ENCODE data around the gene NT5E. TPM values are rescaled to one million over a fixed set of nuclear protein-coding genes. Genes with fewer than 3 reads are reported as not detected.

NT5E gene
- total RNA-seq, 1 donor from 2014 or later = 140 TPM

- DNase-seq (ENCODE audit: extremely low read depth, low read depth, low spot score) = no peak
These were observed 9.5 kb downstream of the NT5E start for GRCh38 chr6:85459224-85459901.

DNA sequence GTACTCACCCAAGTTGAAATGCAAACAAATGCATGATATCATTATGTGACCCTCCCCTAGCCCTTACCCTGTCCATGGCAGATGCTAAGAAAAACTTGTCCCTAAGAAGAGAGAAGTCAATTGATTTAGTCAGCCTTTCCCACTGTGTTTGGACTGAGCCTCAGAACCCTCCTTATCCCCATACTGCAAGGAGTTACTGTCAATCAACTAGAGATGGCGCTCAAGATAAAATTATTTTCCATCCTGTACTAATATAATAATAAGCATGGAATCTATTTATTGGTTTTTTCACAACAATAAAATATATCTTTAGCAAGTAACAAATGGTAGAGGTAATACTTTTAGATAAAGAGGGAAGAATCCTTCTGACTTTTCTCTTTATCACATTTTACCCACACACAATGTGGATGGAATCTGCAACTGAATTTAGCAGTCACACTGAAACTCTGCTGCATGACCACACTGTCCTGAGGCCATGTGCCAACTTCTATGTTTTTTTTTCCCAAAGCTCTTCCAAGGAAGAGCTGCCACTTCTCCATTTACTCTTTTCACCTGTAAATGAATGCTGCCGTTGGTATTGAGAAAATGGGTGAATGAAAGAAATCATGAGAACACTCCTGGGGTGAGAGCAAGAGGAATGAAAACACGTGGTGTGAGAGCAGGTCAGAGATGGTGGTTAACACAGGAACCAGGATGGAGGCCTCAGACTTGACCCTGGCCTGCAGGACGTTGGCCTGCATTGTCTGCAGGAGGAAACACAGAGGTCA is 10.5 kb downstream of the NT5E start:
- no peak for DNase-seq (ENCODE audit: extremely low read depth, low read depth, low spot score)

DNA sequence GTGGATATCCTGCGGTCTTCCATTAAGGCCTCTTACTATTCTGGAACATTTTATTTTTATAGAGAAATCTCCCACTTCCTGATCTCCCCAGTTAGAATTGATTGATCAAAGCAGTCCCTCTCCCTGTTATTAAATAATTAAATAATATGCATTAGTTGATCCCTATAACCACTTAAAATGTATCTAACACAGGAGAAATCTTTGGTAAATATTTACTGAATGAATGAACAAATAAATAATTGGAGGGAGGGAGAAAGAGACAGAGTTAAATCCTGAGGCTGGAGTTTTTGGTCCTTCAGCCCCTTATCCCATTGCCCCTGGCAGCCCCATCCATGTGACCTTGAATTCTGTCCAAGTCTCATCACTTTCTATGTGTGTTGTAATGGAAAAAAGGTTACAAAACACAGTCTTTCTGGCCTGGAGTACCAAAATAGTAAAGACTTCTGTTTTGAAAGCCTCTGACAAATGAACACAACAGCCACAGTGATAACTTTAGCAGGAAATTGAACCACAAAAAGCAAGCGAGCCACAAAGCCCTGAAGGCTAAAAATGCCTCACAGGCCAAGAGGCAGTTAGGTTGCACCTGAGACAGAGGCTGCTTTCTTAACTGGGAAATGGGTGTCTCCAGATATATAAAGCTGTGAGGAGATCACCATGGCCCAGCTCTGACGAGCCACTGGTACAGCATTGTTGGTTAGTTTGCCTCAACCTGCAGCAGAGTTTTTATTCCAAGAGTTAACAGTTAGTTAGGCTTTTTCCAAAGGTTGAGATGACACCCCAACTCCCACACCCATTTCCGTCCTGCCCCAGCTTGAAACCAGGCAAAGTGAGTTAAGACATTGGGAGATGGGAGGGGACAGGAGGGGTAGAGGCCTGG is 11.3 kb downstream of the NT5E start:
- DNase-seq (ENCODE audit: extremely low read depth, low read depth, low spot score) = no peak

GRCh38 chr6:85461798-85462170 is 11.9 kb downstream of the NT5E start:
- DNase-seq (ENCODE audit: extremely low read depth, low read depth, low spot score) = no peak

DNA sequence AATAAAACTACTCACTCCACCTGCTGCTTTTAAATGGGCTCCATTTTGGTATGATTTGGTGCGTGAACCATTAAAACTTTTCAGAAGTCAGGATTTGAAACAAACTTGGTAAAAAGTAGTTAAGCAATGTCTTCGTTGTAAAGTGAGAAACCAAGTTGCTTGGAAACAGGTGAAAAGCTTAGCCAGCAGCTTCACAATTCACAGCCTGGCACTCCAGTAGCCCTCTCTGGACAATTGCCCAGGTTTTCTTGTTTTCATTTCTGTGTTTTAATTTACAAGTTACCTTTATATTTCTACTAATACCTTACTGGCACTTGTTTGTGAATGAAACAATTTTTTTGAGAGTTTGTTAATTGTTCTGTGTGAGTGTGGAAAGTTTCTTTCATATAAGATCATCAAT is 12.8 kb downstream of the NT5E start:
- no peak for DNase-seq (ENCODE audit: extremely low read depth, low read depth, low spot score)

DNA sequence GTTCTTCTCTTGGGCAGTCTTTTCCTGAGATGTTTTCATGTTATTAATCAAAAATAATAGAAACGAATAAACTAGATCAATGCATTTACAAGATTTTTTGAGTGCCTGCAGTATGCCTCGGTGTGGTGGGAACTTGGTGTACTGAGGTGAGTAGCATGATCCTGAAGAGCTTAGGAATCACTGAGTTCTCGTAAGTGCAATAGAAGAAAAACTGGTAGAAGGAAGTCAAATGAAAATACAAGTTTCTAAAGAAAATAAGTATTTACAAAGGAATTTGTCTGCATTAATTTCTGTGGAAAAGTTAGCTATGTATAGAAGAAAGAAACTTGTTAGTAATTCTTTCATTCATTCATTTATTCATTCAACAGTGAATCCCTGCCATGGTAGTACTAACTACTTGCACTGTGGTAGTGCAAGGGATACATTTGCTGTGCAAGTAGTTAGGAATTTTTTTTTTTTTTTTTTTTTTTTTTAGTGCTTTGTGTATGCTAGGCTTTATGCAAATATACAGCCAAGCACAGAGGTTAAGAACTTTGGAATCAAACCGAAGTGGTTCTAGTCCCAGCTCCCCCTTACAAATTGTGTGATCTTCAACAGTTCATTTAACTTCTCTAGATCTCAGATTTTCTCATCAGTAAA is 13.9 kb downstream of the NT5E start:
- no peak for DNase-seq (ENCODE audit: extremely low read depth, low read depth, low spot score)

- peak; percentile 97 for DNase-seq (ENCODE audit: extremely low read depth, low read depth, low spot score)
These were observed 14.4 kb downstream of the NT5E start for GRCh38 chr6:85464260-85464644.

DNA sequence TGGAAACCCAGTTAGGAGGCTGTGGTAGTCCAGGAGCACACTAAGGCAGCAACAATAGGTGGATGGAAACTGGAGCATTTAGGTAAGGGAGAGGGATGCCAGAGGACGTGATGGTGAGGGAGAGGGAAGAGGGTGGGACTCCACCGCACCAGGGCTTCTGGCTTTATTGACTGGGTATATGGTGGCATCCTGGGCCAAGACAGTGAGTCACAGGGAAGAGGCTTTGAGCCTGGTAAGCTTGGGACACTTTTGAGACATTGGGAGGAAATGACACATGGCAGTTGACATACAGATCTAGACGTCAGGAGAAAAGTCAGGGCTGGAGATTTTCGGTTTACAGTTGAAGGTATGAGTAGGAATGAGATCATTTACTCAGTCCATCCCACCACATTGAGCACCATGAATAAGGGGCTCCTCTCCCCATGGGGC is 14.9 kb downstream of the NT5E start:
- DNase-seq (ENCODE audit: extremely low read depth, low read depth, low spot score) = peak; percentile 87

- no peak for DNase-seq (ENCODE audit: extremely low read depth, low read depth, low spot score)
These were observed 15.9 kb downstream of the NT5E start for GRCh38 chr6:85465762-85466161.

GRCh38 chr6:85468326-85468725 is 18.4 kb downstream of the NT5E start:
- DNase-seq (ENCODE audit: extremely low read depth, low read depth, low spot score) = no peak

DNA sequence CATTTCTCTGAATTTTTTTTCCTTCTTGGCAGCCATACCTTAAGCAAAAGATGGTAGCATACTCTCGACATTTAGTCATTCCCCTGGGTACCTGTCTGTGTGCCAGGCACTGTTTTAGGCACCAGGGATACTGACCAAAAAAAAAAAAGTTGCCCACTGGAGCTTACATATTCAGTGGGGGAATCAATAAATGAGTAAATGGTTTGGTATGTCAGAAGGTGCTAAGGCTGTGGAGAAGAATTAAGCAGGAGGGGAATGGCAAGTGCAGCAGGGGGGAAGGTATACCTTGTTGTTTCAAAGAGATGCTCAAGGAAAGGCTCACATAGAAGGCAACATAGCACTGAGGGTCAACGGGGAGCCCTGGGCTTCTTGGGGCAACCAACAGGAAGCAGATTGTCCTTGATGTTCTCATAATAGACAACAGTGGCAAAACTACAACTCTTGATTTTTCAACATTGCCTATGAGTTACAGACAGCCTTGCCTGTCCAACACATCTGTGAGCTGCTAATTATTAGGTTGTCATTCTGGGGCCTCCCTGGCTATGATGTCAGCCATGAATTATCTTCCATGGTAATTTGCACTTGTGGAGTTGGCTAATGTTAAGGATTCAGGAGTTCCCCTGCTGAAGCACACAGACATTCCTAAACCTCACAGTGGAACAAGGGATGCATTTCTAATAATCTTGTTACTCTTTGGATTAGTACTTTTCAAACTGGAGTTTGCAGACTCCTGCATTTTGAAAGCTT is 19.6 kb downstream of the NT5E start:
- no peak for DNase-seq (ENCODE audit: extremely low read depth, low read depth, low spot score)

GRCh38 chr6:85470023-85470410 is 20.1 kb downstream of the NT5E start:
- DNase-seq (ENCODE audit: extremely low read depth, low read depth, low spot score) = no peak

DNA sequence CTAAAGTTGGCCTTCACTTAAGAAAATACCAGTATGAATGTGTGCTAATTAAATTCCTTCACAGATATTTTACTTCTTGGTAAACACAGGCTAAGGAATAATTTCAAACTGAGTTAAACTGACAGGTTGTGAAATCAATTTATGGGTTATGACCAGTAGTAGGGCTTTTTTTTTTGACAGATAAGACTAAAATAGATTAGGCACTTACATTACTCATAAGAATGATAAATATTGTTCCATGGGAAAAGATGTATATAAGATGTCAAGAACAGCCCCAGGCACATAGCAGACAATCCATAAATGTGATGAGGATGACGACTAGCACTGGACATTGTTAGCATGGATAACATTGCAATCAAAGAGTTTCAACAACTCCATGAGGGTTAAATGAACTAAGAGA is 22.9 kb downstream of the NT5E start:
- DNase-seq (ENCODE audit: extremely low read depth, low read depth, low spot score) = no peak

DNA sequence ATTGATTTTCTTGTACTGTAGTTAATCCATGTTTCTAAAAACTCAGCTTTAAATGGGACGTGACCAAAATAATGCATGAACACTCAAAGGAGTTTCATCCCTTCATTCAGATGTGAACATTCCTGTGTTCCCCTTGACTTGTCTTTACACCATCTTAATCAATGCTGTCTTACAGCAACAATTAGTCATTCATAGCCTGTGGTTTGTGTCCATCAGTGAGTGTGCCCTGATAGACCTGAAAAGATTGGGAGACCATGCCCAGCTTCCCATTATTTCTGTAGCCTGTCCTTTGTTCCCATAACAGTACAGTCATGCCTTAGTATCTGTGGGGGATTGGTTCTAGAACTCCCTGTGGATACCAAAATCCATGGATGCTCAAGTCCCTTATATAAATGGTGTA is 23.9 kb downstream of the NT5E start:
- DNase-seq (ENCODE audit: extremely low read depth, low read depth, low spot score) = no peak

GRCh38 chr6:85476532-85476931 is 26.6 kb downstream of the NT5E start:
- DNase-seq (ENCODE audit: extremely low read depth, low read depth, low spot score) = no peak

DNA sequence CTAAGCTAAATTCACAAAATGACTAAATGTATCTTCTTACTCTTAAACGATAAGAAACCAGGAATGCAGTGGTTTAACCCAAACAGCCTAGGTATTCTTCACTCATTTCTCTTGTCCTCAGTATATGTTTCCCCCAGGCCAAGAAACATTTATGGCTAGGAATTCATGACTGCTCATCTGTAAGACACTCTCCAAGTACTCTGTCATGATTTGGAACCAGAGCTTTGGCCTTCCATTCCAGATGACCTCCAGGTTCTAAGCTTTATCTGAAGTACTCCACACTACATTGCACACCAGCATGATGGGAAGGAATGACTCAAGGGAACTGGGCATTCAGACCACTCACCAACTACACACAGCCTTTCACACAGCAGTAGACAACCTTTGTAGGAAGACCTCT is 29.3 kb downstream of the NT5E start:
- no peak for DNase-seq (ENCODE audit: extremely low read depth, low read depth, low spot score)

- no peak for DNase-seq (ENCODE audit: extremely low read depth, low read depth, low spot score)
These were observed 32.5 kb downstream of the NT5E start for GRCh38 chr6:85482206-85482904.

GRCh38 chr6:85482905-85483700 is 33.2 kb downstream of the NT5E start:
- no peak for DNase-seq (ENCODE audit: extremely low read depth, low read depth, low spot score)

GRCh38 chr6:85483846-85484245 is 34.0 kb downstream of the NT5E start:
- no peak for DNase-seq (ENCODE audit: extremely low read depth, low read depth, low spot score)
